Stimulated activated CD4-positive, alpha-beta T cell treated with anti-CD3 and anti-CD28 coated beads, TNF-alpha, amount 100 ng/mL, for 48 hours (primary cell): ENCODE data around the gene CDC73.

Experiments
- DNase-seq, 3 donors: peaks; one replicate each; pipeline ENCODE4 v3.0.0-alpha.2; 2020; ENCODE audit warnings: low read depth in 3 of 3

Gene CDC73

DNA sequence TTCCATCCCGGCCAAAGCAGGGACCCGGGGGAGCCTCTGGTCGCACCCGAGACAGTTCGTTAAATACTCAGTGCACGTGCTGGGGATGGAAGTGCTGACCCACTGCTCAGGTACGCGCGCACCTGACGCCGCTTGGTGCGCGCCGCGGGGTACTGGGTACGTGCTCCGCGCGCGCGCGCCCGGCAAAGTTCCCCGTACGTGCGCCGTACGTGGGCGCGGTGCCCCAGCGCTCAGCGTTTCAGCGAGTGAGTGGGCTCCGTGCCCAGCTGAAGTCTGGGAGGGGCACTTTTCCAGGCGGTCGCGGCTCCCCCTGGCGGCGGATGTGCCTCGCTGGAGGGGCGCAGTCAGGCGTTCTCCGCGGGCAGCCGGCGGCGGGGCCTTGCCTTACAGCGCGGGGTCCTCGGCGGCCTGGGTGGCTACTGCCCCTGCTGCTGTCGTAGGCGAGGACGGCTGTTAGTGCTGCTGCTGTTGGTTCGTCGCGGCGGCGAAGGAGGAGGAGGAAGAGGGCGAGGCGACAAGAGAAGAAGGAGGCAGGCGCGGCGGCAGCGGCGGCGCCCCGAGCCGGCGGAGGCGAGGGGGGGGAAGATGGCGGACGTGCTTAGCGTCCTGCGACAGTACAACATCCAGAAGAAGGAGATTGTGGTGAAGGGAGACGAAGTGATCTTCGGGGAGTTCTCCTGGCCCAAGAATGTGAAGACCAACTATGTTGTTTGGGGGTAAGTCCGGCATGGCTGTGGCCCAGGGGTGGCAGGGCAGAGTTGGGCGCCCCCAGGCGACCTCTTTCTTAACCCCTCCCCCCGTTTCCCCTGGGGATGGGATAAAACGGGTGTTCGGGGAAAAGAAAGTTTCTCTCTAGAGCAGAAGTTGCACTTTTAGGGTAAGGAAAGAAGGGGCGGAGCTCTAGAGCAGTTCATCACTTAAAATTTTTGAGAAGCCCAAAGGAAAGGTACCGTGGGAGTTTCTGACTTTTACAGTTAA is at the start of gene CDC73:
Gene CDC73 (plus strand): TSS at position 416 of the 978 bp plus-strand sequence. CDS start 170 bp downstream, at position 586.
- DNase-seq = peak; percentile 97 to 99 (median 98)

DNA sequence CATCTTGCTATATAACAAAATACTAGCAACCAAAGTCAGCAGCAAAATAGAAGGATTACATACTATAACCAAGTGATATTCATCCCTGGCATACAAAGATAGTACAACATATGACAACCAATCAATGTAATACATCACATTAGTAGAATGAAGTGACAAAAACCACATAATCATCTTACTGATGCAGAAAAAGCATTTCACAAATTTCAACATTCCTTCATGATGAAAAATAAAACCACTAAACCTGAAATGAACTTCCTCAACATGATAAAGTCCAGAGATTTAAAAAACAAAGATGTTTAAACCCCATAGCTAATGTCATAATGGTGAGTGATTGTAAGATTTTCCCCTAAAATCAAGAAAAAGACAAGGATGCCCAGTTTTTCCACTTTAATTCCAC is 43.8 kb upstream of the CDC73 start:
- DNase-seq = no peak

DNA sequence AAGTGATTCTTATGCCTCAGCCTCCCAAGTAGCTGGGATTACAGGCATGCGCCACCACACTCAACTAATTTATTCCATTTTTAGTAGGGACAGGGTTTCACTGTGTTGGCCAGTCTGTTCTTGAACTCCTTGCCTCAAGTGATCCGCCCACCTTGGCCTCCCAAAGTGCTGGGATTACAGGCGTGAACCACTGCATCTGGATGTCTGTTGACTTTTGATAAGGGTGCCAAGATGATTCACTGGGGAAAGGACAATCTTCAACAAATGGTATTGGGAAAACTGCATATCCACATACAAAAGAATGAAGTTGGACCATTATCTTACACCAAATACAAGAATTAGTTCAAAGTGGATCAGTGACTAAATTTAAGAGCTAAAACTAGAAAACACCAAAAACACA is 42.6 kb upstream of the CDC73 start:
- no peak for DNase-seq

GRCh38 chr1:193083365-193084088 is 38.3 kb upstream of the CDC73 start:
- no peak for DNase-seq

DNA sequence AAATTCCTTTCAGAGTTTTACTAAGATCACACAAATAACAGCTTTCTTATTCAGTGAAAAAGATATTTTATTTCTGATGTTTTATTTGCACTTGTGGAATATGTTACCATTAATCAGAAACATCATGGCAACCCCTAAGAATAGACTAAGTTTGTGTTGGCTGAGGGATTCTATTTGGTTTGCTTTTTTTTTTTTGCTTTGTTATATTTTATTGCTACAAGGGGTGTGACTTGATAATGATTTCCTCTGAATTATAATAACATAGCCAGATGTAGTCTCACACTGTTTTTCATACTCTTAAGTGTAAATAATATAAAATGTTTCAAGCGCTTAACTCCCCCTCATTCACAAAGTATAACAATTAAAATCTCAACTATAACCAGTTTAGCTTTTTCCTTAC is 36.6 kb upstream of the CDC73 start:
- DNase-seq = no peak

- DNase-seq = no peak
Measured at GRCh38 chr1:193086342-193086741, 35.5 kb upstream of the CDC73 start.

GRCh38 chr1:193087893-193088292 is 33.9 kb upstream of the CDC73 start:
- DNase-seq = no peak

- no peak for DNase-seq
Measured at GRCh38 chr1:193090865-193091264, 31.0 kb upstream of the CDC73 start.

DNA sequence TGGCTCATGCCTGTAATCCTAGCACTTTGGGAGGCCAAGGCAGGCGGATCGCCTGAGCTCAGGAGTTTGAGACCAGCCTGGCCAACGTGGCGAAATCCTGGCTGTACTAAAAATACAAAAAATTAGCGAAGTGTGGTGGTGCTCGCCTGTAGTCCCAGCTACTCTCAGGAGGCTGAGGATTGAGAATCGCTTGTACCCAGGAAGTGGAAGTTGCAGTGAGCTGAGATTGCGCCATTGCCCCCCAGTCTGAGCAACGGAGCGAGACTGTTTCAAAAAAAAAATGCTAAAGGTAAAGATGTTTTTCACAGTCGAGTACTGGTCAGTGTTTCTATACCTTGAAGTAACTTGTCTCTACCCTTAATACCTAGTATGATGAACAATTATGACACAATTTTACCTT is 27.7 kb upstream of the CDC73 start:
- no peak for DNase-seq

DNA sequence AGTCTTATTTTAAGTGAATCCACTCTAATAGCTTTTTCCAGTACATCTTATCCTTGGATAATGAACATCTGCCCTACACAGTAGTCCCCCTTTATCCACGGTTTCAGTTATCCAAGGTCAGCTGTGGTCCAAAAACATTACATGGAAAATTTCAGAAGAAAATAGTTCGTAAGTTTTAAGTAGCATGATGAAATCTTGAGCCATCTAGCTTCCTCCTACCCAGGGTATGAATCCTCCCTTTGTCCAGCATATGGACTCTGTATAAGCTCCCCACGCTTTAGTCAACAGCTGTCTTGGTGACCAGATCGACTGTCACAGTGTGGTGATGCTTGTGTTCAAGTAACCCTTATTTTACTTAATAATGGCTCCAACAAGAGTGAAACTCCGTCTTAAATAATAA is 19.2 kb upstream of the CDC73 start:
- DNase-seq = no peak

- no peak for DNase-seq
Measured at GRCh38 chr1:193103759-193104501, 17.9 kb upstream of the CDC73 start.

DNA sequence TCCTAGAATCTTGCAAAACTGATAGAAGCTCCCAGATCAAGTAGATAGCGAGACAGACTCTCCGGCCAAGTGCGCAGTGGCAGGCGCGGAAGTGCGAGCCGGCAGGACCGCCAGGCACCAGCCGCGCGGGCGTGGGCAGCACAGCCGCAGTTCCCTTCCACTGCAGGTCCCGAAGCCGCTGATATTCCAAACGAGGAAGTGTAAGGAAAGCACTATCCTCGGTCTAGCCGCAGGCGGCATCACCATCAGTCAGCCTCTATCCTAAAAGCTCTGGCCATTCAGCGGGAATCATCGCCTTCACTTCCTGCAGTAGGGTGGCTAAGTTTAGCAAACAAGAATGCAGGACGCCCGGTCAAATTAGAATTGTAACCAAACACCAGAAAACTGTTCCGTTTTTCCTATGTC is 17.3 kb upstream of the CDC73 start:
- peak in 1 of 3 donors; percentile 8 for DNase-seq

DNA sequence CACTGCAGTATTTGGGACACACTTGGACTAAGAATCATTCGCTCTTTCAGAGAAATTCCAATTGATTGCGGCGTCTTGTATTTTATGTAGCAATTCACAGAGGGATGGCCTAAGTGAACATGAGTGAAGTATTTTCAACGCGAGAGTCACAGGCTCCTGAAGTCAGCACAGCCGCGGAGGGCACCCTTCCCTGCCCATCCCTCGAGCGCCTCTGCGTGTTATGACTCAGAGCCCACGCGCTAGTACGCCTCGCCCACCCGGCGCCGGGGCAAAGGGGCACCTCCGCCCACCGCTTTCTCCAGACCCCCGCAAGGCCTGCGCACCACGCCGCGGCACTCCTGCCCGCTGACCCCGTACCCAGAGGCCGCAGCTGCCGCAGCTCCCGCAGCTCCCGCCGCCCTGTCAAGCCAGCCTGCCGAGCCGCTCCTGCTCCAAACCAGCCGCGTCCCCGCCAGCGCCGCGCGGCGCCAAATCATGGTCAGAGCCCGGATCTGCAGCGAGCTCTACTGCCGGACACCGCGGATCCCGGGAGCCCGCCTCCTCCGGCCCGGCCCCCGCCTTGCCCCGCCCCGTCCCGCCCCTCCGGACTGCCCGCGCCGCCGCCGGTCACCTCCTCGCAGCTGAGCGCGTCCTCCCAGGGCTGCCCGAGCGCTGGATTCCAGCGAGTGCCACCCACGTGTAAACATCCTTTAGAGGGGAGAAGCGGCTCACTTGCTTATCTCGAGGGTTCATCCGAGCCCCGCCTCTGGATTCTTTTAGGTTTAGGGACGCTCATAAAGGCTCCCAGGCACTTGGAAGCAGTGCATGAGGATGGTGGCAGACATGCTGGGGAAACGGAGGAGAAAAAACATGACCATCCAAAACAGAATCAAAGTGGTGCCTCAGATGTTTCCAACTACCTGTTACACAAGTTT is 16.7 kb upstream of the CDC73 start, which contains the start of gene GLRX2:
Gene GLRX2 (minus strand): TSS at position 508 of the 914 bp plus-strand sequence. CDS start 32 bp downstream, at position 476.
- DNase-seq = peak in 2 of 3 donors; percentile 30 to 43

DNA sequence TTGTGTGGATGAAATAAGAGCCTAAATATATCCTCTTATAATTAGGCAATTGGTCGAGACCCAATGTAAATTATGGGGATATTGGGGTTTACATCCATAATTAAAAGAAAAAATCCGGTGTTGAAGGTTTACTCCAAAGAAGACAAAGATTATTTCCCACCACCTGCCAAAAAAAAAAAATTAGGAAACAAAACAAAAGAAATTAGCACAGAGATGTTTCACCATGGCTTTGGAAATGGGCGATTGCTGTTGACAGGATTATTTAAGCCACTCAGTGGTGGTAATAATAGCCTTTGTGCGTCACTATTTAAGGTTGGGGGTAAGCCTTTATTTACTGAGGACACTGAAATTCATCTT is 16.0 kb upstream of the CDC73 start:
- DNase-seq = no peak

DNA sequence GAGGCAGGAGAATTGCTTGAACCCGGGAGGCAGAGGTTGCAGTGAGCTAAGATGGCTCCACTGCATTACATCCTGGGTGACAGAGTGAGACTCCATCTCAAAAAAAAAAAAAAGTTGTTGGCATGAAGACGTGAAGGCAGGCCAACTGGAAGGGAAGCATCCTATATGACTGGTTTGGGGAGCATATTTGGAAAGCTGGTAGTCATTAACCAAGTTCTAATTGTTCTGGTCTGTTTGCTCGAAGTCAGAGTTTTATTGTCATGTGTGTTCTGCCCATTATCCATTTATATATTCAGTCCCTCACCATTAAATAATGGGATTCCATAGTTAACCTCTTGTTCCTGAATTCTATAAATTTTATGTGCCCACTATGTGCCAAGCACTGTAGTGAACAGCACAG is 13.4 kb upstream of the CDC73 start:
- DNase-seq = no peak

DNA sequence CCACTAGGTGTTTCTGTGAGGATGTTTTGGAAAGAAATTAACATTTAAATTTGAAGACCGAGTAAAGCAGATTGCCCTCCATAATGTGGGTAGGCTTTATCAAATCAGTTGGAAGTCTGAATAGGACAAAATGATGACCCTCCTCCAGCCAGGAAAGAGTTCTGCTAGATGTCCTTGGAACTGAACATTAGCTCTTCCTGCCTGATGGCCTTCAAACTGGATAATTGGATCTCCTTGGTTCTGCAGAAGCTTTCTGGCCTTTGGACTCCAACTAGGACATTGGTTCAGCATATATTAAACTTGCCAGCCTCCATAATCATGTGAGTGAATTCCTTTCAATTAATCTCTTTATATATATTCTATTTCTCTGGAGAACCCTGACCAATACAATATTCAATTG is 12.2 kb upstream of the CDC73 start:
- no peak for DNase-seq

DNA sequence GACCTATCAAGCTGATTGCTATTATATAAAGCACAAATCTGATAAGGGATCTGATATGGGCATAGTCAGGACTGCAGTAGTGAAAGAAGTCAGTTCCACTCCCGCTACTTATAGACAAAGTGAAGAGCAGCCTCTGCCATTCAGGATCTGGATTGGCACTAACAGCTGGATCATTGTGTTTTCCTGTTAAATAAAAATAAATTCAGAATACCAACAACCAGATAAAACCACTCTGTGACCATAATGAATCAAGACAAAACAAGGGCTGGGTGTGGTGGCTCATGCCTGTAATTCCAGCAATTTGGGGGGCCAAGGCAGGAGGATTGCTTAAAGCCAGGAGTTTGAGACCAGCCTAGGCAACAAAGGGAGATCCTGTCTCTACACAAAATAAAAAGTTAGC is 11.6 kb upstream of the CDC73 start:
- DNase-seq = no peak

DNA sequence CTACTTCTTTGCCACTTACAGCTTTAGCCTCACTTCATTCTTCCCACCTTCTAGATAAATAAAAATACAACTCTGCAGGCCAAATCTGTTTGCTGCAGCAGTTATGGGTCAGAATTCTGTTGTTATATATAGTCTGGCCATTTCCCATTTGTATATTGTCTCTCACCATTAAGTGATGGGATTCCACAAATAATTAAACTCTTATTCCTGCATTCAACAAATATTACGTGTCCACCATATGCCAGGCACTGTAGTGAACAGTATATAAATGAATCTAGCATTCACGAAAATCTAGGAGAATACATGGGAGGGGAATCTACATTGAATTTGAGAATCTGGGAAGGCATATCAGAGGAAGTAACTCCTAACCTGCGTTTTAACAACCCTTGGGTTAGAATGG is 11.0 kb upstream of the CDC73 start:
- no peak for DNase-seq

DNA sequence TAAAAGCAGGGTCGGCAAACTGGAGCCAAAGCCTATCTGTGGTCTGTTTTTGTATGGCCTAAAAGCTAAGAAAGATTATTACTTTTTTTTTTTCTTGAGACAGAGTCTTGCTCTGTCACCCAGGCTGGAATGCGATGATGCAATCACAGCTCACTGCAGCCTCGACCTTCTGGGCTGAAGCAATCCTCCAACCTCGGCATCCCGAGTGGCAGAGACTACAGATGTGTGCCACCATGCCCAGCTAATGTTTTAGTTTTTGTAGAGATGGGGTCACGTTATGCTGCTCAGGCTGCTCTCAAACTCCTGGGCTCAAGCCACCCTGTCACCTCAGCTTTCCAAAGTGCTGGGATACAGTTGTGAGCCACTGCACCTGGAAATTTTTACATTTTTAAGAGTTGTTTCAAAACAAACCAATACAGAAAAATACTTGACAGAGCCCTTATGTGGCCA is 10.2 kb upstream of the CDC73 start:
- DNase-seq = no peak

GRCh38 chr1:193113258-193113991 is 8.4 kb upstream of the CDC73 start:
- DNase-seq = no peak
